HG03469 (cell line): ENCODE results near the gene ITPRIPL2.

Source experiments
- ATAC-seq: cut with Tn5 transposase; IDR thresholded peaks from one replicate; pipeline ENCODE4 v1.9.1; 2021; ENCODE audit warnings: mild to moderate bottlenecking, moderate library complexity, moderate number of reproducible peaks; ENCODE audit not compliant: unreplicated experiment

The ITPRIPL2 gene

DNA sequence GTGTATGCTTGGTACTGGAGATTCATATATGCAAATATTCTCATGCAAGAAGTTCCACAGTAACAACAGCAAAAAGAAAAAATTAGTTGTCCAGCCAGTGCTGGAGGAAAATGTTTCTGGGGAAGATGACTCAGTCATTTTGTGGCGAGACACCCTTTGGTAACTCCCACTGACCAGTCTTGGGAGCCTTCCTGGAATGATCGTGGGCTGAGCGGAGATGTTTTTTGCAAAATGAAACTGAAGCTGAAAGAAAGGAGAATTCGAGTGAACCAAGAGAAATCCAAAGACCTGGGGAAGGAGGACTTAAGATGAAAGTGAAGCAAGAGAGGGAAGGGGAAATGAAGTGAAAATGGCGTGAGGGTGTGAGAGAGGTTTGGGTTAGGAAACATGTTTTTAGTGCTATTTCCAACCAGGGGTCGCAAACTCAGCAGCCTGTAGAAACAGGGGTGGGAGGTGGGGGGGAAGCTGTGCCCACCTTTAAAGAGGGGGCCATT, 5.2 kb downstream of the ITPRIPL2 start:
- ATAC-seq = no peak

DNA sequence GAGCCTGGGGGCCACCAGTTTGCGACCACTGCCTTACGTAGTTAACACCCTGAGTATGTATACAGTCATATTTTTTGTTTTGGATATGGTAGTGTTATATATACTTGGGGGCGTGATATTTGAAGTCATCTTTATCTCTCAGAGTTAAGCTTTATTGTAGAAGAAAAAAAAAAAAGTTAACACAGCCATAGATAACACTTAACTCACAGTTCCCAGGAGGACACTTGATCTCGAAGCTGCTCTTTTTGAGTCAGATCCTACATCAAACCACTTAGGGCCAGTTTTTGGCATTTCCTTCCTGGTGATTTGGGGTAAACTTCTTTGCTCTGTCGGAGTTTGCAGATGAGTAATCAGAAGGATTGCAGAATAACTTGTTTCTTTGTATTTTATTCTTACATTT, 5.8 kb downstream of the ITPRIPL2 start:
- no peak for ATAC-seq

DNA sequence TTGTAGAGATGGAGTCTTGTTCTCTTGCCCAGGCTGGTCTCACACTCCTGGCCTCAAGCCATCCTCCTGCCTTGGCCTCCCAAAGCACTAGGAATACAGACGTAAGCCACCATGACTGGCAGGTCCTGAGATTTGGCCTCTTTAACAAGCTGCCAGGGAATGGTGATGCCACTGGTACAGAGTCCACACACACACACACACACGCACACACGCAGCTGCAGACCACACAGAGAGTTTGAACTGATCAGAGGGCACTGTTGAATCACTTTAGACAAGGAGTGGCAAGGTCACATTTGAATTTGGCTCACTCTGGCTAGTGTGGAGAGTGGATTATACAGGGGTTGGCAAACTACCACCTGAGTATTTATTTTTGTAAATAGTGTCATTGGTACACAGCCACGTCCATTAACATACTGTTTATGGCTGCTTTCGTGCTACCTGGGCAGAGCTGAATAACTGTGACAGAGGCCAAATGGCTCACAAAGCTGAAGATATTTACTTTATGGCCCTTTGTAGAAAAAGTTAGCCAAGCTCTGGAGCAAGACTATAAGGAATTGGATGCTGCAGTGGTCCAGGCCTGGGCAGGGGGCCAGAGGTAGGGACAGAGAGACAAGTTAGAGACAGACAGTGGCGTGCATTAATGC, 9.9 kb downstream of the ITPRIPL2 start:
- no peak for ATAC-seq

DNA sequence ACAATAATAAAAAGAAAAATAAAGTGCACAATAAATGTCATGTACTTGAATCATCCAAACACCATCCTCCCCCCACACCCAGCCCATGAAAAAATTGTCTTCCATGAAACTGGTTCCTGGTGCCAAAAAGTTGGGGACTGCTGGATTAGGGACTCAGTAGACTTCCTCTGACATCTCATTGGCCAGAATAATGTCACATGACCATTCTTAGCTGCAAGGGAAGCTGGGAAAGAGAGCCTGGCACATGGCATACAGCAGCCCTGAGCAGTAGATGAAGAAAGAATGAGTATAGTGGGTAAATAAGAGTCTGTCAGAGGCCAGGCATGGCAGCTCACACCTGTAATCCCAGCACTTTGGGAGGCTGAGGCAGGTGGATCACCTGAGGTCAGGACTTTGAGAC, 12.5 kb downstream of the ITPRIPL2 start:
- ATAC-seq = no peak

DNA sequence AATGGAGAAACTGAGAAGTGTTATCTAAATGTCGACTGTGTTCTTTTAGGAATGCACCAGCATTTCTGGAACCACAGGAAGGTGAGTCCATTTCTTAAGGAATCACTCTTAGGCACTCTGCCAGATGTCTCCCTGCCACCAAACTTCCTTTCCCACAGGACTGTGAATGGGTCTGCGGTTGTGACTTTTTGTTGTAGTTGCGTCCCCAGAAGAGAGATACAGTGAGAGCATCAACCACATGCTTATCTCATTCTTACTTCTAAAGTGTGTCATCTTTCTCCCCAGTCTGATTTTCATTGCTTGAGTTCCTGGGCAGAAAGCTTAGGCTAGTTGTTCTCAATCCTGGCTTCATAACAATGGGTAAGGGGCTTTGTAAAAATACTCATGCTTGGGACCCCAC, 13.4 kb downstream of the ITPRIPL2 start:
- ATAC-seq = no peak

DNA sequence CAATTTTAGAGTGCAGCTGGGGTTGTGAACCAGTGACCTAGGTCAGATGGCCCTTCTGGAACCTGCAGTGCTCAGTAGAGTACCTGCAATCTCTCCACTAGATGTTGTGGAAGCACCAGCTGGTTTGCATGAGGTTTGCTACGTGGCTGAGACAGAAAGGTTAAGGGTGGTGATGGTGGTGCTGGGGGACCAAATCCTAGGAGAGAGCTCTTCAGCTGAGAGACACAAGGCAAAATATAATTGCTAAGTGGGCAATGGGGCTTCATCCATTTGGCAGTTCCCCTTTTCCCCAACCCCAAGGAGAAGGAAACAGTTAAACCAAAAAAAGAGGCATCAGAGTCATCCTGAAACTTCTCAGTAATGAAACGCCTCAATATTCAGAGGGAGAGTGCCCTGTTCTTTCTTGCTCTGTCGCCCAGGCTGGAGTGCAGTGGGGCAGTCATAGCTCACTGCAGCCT, 13.9 kb downstream of the ITPRIPL2 start:
- no peak for ATAC-seq

DNA sequence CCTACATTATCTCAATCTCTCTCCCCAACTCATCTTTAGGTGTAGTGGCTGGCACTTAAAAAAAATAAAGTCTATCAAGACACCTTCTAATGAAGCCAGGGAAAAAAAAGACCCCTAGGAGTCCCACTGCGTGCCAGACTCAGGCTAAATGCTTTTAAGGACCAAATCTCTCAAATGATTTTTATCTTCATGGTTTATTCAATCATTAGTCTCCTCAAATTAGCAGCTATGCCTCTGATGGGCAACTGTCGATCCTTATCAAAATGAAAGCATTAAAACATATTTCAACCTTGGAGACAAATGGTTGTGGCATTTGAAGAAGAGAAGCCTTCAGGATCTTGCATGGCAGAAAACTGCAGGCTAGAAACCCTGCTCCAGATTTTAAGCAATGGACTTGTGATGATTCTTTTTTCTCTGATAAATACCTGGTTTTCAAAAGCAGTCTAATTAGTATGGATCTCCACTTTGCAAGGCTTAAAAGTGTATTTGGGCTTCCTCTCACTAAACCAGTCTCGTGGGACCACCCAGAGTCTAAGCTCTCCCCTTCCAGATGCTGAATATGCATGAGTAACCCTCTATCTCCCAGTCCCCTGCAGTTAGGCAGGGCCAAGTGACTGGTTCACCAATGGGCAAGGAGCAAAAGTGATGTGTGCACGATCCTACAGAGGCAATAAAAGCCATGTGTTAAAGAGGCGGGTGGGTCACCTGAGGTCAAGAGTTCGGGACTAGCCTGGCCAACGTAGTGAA, 14.9 kb downstream of the ITPRIPL2 start:
- no peak for ATAC-seq

DNA sequence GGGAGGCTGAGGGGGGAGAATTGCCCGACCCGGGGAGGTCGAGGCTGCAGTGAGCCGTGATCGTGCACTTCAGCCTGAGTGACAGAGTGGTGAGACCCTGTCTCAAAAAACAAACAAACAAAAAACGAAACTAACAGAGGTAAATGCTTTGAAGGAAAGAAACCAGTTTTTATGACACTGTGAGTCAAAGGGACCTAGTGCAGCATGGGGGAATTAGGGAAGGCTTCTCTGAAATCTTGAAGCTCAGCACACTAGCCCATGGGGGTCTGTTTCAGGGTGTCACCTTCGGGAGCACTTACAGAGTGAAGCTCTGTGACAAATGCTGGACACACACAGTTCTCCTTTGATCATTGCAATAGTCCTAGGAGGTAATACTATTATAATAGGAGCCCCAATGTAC, 16.6 kb downstream of the ITPRIPL2 start:
- ATAC-seq = no peak

DNA sequence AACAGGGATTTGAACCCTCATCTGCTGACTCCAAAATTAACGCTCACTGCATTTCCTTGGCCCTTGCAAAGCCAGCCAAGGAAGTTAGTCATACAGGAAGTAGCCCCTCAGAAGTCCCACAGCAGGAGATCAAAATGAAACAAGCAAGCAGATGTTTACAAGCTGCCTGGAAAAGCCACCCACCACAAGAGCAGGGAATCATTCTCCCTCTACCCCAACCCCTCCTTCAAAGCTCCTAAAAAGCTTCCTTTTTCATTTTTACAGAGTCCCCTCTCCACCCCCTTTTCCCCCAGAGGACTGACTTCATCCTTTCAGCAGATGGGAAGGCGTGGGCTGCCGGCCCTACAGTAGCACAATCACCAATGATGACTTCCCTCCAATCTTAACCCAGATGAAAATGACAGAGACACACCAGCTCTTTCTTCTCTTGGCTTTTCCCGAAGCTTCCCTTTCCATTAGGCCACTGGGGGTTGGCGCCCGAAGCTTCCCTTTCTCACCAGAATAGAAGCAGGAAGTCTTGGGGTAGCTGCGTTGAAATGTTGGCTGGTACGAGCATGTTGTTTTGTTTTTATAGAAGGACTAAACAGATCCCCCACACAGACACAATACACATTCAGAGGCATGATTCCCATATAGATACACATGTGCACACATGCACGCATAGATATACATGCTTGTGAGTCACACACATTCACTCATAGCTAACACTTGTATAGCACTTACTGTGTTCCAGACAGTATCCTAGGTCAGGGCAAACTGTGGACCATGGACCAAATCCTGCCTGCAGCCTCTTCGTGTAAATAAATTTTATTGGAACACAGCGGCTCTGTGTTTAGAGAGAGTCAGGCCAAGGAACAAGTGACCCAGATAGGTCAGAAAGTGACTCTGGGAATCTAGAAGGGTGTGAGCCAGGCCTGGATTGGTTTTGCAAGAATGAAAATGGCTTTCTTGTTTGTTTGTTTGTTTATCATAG, 17.4 kb downstream of the ITPRIPL2 start:
- ATAC-seq = no peak

DNA sequence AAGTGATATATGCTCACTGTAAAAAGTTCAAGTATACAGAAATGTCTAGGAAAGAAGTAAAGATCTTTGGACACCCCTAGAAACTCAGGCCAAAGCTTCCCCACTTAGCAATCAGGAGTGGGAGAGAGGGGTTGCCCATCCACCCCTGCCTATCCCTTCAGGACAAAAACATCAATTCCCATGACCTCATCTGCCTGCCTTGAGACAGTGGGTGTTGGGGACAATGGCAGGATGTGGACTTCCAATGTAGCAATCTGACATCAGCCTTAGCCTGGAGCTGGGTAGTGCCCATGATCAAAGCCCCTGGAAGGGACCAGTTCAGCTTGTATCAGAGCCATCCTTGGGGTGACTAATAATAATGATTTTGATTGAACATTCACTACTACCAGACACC, 18.1 kb downstream of the ITPRIPL2 start:
- ATAC-seq = no peak

DNA sequence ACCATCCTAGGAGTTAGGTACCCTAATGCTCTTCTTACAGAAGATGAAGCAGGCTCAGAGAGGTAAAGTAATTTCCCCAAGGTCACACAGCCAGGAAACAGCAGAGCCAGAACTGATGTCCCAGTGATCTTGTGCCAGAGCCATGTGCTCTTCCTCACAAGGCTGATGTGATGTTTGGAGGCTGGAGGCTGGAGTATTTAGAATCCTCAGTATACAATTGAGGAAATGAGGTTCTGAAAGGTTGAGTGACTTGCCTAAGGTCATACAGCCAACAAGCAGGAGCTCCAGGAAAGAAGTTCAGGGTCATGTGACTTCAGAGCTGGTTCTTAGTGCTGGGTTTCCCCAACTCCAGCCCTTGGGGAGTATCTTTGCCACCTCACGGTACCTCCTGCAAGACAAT, 18.5 kb downstream of the ITPRIPL2 start:
- no peak for ATAC-seq

DNA sequence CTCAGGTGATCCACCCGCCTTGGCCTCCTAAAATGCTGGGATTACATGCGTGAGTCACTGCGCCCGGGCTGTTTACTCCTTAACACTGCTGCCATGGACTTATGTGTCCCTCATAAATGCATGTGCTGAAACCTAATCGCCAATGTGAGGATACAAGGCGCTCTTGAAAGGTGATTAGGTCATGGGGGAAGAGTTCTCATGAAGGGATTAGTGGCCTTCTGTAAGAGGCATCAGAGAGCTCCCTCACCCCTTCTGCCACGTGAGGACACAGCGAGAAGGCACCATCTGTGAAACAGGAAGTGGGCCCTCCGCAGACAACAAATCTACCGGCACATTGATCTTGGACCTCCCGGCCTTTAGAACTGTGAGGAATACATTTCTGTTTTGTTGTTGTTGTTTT, 19.1 kb downstream of the ITPRIPL2 start:
- ATAC-seq = no peak

DNA sequence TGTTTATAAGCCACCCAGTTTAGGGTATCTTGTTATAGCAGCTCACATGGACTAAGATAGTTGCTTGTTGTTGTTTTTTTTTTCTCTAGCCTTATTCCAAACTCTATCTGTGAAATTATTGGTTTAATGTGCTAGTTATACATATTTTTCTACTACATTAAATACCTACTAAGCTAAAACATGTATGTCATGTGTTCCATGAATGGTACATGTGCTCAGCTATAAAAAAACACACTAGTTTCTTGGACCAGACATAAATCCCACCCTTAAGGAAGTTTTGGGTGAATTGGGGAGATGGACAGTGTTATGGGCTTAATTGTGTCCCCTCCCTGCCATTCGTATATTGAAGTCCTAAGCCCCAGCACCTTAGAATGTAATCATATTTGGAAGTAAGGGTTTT, 19.8 kb downstream of the ITPRIPL2 start:
- ATAC-seq = no peak

DNA sequence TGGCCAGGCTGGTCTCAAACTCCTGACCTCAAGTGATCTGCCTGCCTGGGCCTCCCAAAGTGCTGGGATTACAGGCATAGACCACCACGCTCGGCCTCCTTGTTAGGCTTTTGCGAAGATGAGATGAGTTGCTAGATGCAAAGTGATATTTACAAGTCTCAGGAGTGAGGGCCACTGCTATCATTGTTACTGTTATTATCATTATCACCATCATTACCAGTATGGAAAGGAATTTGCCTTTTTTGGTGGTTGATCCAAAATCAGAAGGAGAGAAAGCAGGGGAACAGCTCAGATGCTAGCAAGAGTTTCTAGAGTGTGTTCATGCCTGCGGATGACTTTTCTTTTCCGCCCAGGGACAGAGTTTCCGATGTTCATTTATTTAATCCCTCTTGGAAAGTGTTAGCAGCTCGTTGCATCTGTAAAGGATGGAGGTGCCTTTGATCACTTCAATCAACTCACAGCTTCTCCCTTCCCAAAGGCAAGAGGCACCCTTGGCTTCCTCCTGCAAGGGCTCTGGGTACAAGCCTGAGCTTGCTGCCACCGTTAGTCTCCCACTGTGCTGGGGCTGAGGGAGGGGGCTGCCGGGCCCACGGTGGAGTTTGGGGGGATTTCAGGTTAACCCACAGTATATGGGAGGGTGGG, 21.6 kb downstream of the ITPRIPL2 start:
- no peak for ATAC-seq

DNA sequence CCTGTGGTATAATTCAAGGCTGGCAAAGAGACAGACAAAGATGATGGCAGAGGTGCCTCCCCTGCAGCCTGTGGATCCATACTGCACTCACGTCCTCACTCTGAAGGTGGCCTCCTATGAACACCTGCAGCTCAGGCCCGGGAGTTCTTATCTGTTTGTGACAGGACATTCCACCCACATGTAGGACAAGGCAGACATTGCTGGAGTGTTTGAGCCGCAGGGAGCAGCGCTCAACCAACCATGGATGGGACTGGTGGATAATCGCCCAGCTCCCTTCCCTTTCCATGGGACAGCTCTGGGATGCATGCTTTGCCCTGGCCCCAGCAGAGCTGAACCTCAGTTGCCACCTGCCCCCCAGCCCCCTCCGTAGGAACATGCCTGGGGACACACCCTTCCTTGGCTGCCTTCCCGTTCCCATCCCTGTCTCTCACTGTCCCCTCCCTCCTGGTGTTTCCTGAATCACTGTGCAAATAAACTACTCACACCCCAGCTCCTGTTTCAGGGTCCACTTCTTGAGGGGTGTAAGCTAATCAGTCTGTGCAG, 22.2 kb downstream of the ITPRIPL2 start:
- no peak for ATAC-seq

DNA sequence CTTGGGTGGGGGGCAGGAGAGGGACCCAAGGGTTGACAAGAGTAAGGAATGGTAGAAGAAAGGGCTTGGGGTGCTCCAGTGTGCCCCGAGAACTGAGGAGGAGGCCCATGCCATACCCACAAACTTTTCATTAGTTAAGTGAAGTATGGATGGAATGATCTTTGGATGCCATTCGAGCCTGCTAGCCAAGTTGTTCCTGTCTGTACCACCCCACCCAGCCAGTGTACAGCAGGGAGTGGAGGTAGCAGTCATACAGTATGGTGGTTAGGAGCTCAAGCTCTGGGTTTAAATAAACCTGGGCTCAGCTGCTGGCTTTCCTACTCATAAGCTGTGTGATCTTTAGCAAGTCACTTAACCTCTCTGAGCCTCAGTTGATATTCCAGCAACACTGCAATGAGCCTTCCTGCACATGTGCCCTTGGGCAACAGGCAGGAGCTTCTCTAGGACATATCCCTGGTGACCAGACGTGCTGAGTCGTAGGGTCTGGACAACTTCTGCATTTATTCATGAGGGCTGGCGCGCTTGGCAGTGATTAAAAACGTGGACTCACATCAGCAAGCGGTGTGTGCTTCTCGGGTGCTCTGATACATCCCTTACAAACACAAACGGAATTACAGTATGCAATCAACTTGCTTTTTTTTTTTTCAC, 22.9 kb downstream of the ITPRIPL2 start:
- no peak for ATAC-seq

DNA sequence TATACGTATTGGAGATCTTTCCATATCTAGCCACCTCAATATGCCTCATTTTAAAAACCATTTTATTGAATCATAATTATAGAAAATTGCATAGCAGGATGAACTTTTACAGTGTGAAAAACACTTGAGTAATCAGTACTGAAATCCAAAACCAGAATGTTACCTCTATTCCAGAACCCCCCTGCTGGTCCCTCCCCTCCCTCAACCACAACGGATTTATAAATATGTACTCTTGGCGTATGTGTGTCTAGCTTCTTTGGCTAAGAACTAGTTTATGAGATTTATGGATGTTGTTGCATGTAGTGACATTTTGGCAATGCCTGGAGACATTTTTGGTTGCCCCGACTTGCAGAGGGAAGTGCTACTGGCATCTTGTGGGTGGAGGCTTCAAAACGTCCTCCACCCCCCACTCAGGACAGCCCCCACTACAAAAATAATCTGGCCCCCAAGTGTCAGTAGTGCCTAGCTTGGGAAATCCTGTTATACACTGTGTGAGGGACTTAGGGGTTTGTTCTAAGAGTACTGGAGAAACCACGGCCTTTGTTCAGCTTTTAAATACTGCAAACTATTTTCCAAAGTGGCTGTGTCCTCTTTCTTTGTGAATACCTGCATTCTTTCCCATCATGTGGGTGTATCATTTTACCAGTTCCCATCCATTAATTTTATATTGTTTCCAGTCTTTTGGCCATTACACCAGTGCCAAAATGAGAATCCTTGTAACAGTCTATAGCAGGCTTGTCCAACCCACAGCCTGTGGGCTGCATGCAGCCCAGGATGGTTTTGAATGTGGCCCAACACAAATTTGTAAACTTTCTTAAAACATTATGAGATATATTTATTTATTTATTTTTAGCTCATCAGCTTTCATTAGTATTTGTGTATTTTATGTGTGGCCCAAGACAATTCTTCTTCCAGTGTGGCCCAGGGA, 23.7 kb downstream of the ITPRIPL2 start:
- ATAC-seq = no peak

DNA sequence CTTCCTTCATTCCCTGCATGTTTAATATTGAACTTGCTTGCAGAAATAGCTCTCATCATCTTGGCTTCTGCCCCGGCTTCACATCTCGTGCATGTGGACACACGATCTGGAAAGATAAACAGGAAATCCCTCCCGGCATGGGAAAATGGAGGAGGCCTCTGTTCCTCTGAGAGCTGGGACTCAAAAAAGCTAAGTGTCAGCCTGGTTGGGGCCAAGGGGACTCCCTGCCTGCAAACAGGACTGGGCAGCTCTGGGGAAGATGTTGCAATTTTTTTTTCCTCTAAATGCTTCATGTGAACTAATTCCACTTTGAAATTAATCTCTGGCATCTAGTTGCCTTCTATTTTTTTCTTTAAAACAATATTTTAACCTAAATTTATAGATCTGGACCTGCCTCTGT, 24.8 kb downstream of the ITPRIPL2 start:
- ATAC-seq = no peak
